Activated T-helper 17 cell treated with anti-CD3 and anti-CD28 coated beads, Interleukin-2, amount 50 U/mL, for 72 hours (primary cell): ENCODE measurements around the gene ADM2. TPM values are rescaled to one million over a fixed set of nuclear protein-coding genes. Genes with fewer than 3 reads are reported as not detected.

Source experiments
- ATAC-seq: fragments of 150-1000 bp; cut with Tn5 transposase; replicated peaks from 2 replicates; pipeline ENCODE4 v1.10.0; 2021; ENCODE audit warnings: mild to moderate bottlenecking, moderate library complexity
- H3K27ac Mint-ChIP-seq: one replicate; pipeline ENCODE4 v1.8.0; 2022; ENCODE audit warnings: mixed read lengths
- H3K27me3 Mint-ChIP-seq: one replicate; pipeline ENCODE4 v1.8.0; 2022; ENCODE audit warnings: mixed read lengths
- H3K36me3 Mint-ChIP-seq: one replicate; pipeline ENCODE4 v1.8.0; 2022; ENCODE audit warnings: low read depth, mild to moderate bottlenecking, mixed read lengths
- H3K4me1 Mint-ChIP-seq: one replicate; pipeline ENCODE4 v1.8.0; 2022; ENCODE audit warnings: mixed read lengths
- H3K4me3 Mint-ChIP-seq: one replicate; pipeline ENCODE4 v1.8.0; 2022; ENCODE audit warnings: mild to moderate bottlenecking, mixed read lengths
- H3K9me3 Mint-ChIP-seq: one replicate; pipeline ENCODE4 v1.8.0; 2022; ENCODE audit warnings: mixed read lengths
- total RNA-seq, 2 donors: library from RNA; stranded (reverse); gene quantifications; one replicate each; pipeline ENCODE4 v1.2.3, GENCODE V29; 2022

The ADM2 gene
- total RNA-seq, 2 donors from 2014 or later, result 1.3 to 3.7 TPM

- no peak overlapping the region for H3K27ac Mint-ChIP-seq
- H3K4me1 Mint-ChIP-seq, result no peaks in the 10 kb centered on the region
- no peak overlapping the region for H3K4me3 Mint-ChIP-seq
- H3K9me3 Mint-ChIP-seq, result no peaks in the 10 kb centered on the region
- ATAC-seq, result no peak
- peaks cover 20% of the 10 kb centered on the region for H3K36me3 Mint-ChIP-seq
- H3K27me3 Mint-ChIP-seq, result no peaks in the 10 kb centered on the region
These were observed 40.6 kb upstream of the ADM2 start for GRCh38 chr22:50440544-50441249.

GRCh38 chr22:50441428-50441993 lies 39.8 kb upstream of the ADM2 start:
- peak overlapping the region; percentile 43 for H3K27ac Mint-ChIP-seq
- ATAC-seq, result no peak
- H3K9me3 Mint-ChIP-seq, result no peaks in the 10 kb centered on the region
- H3K4me1 Mint-ChIP-seq, result no peaks in the 10 kb centered on the region
- H3K4me3 Mint-ChIP-seq, result no peak overlapping the region
- no peaks in the 10 kb centered on the region for H3K27me3 Mint-ChIP-seq
- peaks cover 22% of the 10 kb centered on the region for H3K36me3 Mint-ChIP-seq

GRCh38 chr22:50443197-50443596 lies 38.1 kb upstream of the ADM2 start:
- H3K36me3 Mint-ChIP-seq, result peaks cover 33% of the 10 kb centered on the region
- H3K4me1 Mint-ChIP-seq, result no peaks in the 10 kb centered on the region
- H3K27me3 Mint-ChIP-seq, result no peaks in the 10 kb centered on the region
- H3K9me3 Mint-ChIP-seq, result no peaks in the 10 kb centered on the region
- no peak for ATAC-seq
- H3K27ac Mint-ChIP-seq, result peak overlapping the region; percentile 76
- H3K4me3 Mint-ChIP-seq, result no peak overlapping the region

GRCh38 chr22:50443801-50444625 lies 37.3 kb upstream of the ADM2 start:
- H3K27ac Mint-ChIP-seq, result peak overlapping the region; percentile 76
- no peaks in the 10 kb centered on the region for H3K9me3 Mint-ChIP-seq
- H3K36me3 Mint-ChIP-seq, result peaks cover 41% of the 10 kb centered on the region
- H3K27me3 Mint-ChIP-seq, result no peaks in the 10 kb centered on the region
- H3K4me3 Mint-ChIP-seq, result no peak overlapping the region
- no peaks in the 10 kb centered on the region for H3K4me1 Mint-ChIP-seq
- ATAC-seq, result peak; percentile 3

GRCh38 chr22:50444663-50445062 lies 36.7 kb upstream of the ADM2 start:
- Mint-ChIP-seq H3K36me3 (peaks cover 47% of the 10 kb centered on the region), H3K4me1 (no peaks in the 10 kb centered on the region), H3K27me3 (no peaks in the 10 kb centered on the region), H3K27ac (peak overlapping the region; percentile 70), H3K4me3 (no peak overlapping the region), H3K9me3 (no peaks in the 10 kb centered on the region)
- ATAC-seq, result no peak

GRCh38 chr22:50445071-50445879 lies 36.1 kb upstream of the ADM2 start:
- Mint-ChIP-seq H3K27ac (peak overlapping the region; percentile 70), H3K9me3 (no peaks in the 10 kb centered on the region), H3K4me3 (no peak overlapping the region), H3K36me3 (peaks cover 54% of the 10 kb centered on the region), H3K27me3 (no peaks in the 10 kb centered on the region), H3K4me1 (no peaks in the 10 kb centered on the region)
- ATAC-seq, result peak; percentile 9

GRCh38 chr22:50445880-50446707 lies 35.2 kb upstream of the ADM2 start:
- no peaks in the 10 kb centered on the region for H3K27me3 Mint-ChIP-seq
- H3K4me1 Mint-ChIP-seq, result no peaks in the 10 kb centered on the region
- ATAC-seq, result no peak
- no peak overlapping the region for H3K4me3 Mint-ChIP-seq
- peak overlapping the region; percentile 70 for H3K27ac Mint-ChIP-seq
- H3K9me3 Mint-ChIP-seq, result no peaks in the 10 kb centered on the region
- H3K36me3 Mint-ChIP-seq, result peaks cover 61% of the 10 kb centered on the region

- no peaks in the 10 kb centered on the region for H3K27me3 Mint-ChIP-seq
- no peak for ATAC-seq
- no peaks in the 10 kb centered on the region for H3K4me1 Mint-ChIP-seq
- H3K27ac Mint-ChIP-seq, result no peak overlapping the region
- peaks cover 64% of the 10 kb centered on the region for H3K36me3 Mint-ChIP-seq
- no peaks in the 10 kb centered on the region for H3K9me3 Mint-ChIP-seq
- H3K4me3 Mint-ChIP-seq, result no peak overlapping the region
These were observed 34.4 kb upstream of the ADM2 start for GRCh38 chr22:50446708-50447575.

- ATAC-seq, result no peak
- H3K4me3 Mint-ChIP-seq, result no peak overlapping the region
- H3K4me1 Mint-ChIP-seq, result peaks cover 3% of the 10 kb centered on the region
- peaks cover 73% of the 10 kb centered on the region for H3K36me3 Mint-ChIP-seq
- H3K9me3 Mint-ChIP-seq, result no peaks in the 10 kb centered on the region
- no peaks in the 10 kb centered on the region for H3K27me3 Mint-ChIP-seq
- peak overlapping the region; percentile 7 for H3K27ac Mint-ChIP-seq
These were observed 33.5 kb upstream of the ADM2 start for GRCh38 chr22:50447576-50448551.

- Mint-ChIP-seq H3K27me3 (no peaks in the 10 kb centered on the region), H3K9me3 (no peaks in the 10 kb centered on the region), H3K27ac (peak overlapping the region; percentile 93), H3K36me3 (peaks cover 89% of the 10 kb centered on the region), H3K4me3 (peak overlapping the region; percentile 31), H3K4me1 (peaks cover 8% of the 10 kb centered on the region)
- no peak for ATAC-seq
These were observed 28.7 kb upstream of the ADM2 start for GRCh38 chr22:50452649-50453048.

GRCh38 chr22:50454556-50455075 lies 26.7 kb upstream of the ADM2 start:
- H3K36me3 Mint-ChIP-seq, result peaks cover 87% of the 10 kb centered on the region

GRCh38 chr22:50455201-50455600 lies 26.1 kb upstream of the ADM2 start:
- H3K9me3 Mint-ChIP-seq, result no peaks in the 10 kb centered on the region

More at GRCh38 chr22:50454556-50455075, 26.7 kb upstream of the ADM2 start:
- H3K4me3 Mint-ChIP-seq, result no peak overlapping the region
- peaks cover 8% of the 10 kb centered on the region for H3K4me1 Mint-ChIP-seq
- no peak for ATAC-seq
- H3K27ac Mint-ChIP-seq, result no peak overlapping the region
- H3K9me3 Mint-ChIP-seq, result no peaks in the 10 kb centered on the region
- H3K27me3 Mint-ChIP-seq, result no peaks in the 10 kb centered on the region

More at GRCh38 chr22:50455201-50455600, 26.1 kb upstream of the ADM2 start:
- Mint-ChIP-seq H3K27me3 (no peaks in the 10 kb centered on the region), H3K27ac (no peak overlapping the region), H3K4me1 (peaks cover 8% of the 10 kb centered on the region), H3K36me3 (peaks cover 84% of the 10 kb centered on the region), H3K4me3 (no peak overlapping the region)
- ATAC-seq, result no peak
